ENCODE data around the gene MCTS1. TPM values are rescaled to one million over a fixed set of nuclear protein-coding genes. Genes with fewer than 3 reads are reported as not detected.

The MCTS1 gene
- total and polyA plus RNA-seq, 11 donors, result 17.6 to 47.3 (median 40.8) TPM

DNA sequence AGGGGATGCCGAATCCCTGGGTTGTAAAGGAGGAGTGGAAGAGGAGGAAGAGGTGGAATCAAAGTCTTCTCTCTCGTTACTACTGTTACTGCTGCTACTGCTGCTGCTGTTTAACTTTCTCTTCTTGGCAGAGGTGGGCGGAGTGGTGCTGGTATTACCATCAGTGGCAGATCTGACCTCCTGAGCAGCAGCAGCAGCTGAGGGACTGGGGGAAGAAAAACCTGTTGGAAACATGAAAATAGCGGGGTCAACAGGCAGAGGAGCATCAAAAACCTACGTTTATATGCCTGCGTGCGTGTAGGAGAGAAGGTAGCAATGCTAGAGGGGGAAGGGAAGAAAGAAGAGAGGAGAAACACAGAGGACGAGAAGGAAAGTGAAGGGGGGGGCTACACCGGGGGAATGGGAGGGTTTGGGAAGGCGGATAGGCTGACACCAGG is 43.5 kb upstream of the MCTS1 start:
- Histone ChIP-seq H3K4me3 (peak overlapping the region; percentile 42 to 94 (median 68)), H3K27me3 (no peaks in the 10 kb centered on the region), H3K9me3 (no peaks in the 10 kb centered on the region), H3K27ac (peak overlapping the region; percentile 94 to 100 (median 97)), H3K36me3 (peaks cover 0 to 25% (median 5%) of the 10 kb centered on the region in 9 donors), H3K4me1 (peaks cover 0 to 34% (median 11%) of the 10 kb centered on the region in 12 donors)
- TF ChIP-seq, protein P1, sequence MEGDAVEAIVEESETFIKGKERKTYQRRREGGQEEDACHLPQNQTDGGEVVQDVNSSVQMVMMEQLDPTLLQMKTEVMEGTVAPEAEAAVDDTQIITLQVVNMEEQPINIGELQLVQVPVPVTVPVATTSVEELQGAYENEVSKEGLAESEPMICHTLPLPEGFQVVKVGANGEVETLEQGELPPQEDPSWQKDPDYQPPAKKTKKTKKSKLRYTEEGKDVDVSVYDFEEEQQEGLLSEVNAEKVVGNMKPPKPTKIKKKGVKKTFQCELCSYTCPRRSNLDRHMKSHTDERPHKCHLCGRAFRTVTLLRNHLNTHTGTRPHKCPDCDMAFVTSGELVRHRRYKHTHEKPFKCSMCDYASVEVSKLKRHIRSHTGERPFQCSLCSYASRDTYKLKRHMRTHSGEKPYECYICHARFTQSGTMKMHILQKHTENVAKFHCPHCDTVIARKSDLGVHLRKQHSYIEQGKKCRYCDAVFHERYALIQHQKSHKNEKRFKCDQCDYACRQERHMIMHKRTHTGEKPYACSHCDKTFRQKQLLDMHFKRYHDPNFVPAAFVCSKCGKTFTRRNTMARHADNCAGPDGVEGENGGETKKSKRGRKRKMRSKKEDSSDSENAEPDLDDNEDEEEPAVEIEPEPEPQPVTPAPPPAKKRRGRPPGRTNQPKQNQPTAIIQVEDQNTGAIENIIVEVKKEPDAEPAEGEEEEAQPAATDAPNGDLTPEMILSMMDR (IDR thresholded peaks at IDR 0.05), result no peak
- no peak for TF ChIP-seq POLR2A (IDR thresholded peaks at IDR 0.05)
- WGBS, 4 donors, result 0 to 30% (median 14%) methylated on average over 9 to 10 of the region's 10 CpGs
- intact Hi-C loops (cut with DNase I), result loop anchor here in 9 of 10 donors (1.0 to 5.0 kb wide), 5 partner anchors 42 to 74 kb away; partner anchors contain the start of genes MCTS1 (in 7 of the 9) and C1GALT1C1 (in 3 of the 9)
- DNase-seq (peak in 2 of 5 donors; percentile 23 to 32), ATAC-seq (peak in 3 of 4 donors; percentile 18 to 64 (median 32))

DNA sequence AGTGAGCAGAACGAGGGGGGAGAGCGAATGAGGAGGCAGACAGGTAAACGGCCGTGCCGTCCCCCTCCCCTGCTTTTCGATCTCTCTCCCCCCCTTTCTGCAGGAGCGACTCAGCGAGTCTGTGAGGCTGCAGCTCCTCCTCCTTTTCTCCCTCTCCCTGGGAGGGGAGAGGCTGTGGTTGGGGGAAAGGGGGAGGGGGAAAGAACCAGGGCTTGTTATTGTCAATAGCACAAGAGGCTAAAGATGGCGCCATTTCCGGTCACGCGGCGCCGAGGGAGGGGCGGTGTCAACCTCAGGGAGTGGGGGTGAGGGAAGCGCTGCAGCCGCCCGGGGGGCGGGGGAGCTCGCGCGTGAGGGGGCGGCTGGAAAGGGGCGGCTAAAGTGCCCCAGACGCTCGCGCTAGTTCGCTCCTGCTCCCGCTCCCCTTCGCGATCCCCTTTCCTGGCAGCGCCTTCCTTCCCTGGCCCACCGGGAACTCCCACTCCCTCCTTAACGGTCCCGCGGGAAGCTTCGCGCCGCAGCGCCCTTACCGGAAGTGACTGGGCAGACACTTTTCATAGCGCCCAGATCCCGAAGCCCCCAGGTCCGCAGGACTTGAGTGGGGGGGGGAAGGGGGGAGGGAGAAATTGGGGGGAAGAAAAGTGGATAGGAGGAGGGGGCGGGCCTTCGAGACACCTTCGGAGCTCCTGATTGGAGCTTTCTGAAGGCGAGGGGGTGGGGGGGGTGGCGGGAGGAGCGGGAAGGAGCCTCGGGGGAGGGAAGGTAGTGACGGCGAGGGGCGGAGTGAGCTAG is 42.9 kb upstream of the MCTS1 start, which contains the start of gene CUL4B:
TSS of gene CUL4B (minus strand) at position 121 of the 792 bp plus-strand sequence. CDS start 324 bp downstream, outside the sequence.
- WGBS, 4 donors, result 1 to 31% (median 16%) methylated on average over 46 to 53 of the region's 54 CpGs
- peak within 1 kb of the TSS; percentile 94 to 100 (median 97) for H3K27ac ChIP-seq
- ATAC-seq, result peak; percentile 94 to 96 (median 96)
- H3K4me1 ChIP-seq, result peaks cover 0 to 32% (median 10%) of the 10 kb centered on the region in 12 donors
- no peaks in the 10 kb centered on the region for H3K27me3 ChIP-seq
- H3K36me3 ChIP-seq, result peaks cover 0 to 19% (median 4%) of the 10 kb centered on the region in 9 donors
- intact Hi-C loops (cut with DNase I), result loop anchor here in 9 of 10 donors (1.0 to 5.0 kb wide), 6 partner anchors 41 to 74 kb away; partner anchors contain the start of genes MCTS1 (in 8 of the 9) and C1GALT1C1 (in 3 of the 9)
- peak; percentile 92 to 94 (median 94) for DNase-seq
- TF ChIP-seq POLR2A (IDR thresholded peaks at IDR 0.05), result peak in 1 of 2 donors; percentile 64
- TF ChIP-seq, protein P1 (IDR thresholded peaks at IDR 0.05), result no peak
- H3K9me3 ChIP-seq, result no peaks in the 10 kb centered on the region
- H3K4me3 ChIP-seq, result peak within 1 kb of the TSS; percentile 42 to 94 (median 68)

DNA sequence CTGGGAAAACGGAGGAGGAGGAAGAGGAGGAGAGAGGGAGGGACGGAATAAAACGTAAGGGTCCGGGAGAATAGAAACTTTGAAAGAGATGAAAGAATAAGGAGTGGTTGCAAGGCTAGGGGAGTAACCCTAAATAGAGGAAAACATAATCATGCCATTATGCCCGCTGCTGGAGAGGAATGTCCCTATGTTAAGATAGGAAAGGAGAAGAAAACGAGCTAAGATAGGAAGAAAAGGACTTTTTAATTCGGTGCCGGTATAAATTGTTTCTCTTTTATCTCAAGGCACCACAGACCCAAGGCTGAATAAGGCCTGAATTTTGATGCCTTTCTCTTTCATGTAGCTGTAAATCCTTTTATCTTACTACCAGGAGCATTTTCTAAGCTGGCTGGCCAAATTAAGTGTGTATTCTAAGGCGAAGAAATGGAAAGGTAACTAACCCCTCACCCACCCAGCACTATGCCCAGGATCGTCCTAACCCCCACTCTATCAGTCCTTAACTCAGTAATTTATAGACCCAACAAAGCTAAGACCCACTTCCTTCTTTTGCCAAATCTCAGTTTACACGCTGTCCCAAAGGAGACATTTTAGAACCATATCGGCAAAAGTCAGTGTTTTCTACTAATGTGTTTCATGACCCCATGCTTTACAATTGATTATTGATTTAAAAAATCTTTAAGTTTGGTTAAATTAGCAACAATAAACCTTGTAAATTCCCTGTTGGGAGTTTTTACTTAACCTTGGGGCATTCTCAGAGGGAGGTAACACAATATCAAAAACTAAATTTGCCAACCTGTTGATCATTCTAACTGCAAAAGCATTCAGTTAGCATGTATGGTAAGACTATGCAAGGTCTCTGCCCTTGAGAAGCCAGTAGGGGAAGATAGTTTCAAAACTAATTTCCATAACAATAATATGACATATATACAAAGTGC is 42.0 kb upstream of the MCTS1 start:
- Histone ChIP-seq H3K4me3 (peak overlapping the region; percentile 15 to 94 (median 68)), H3K4me1 (peaks cover 0 to 28% (median 9%) of the 10 kb centered on the region in 12 donors), H3K27ac (peak overlapping the region; percentile 79 to 100 (median 97)), H3K36me3 (peaks cover 0 to 10% (median 0%) of the 10 kb centered on the region in 9 donors), H3K9me3 (no peaks in the 10 kb centered on the region), H3K27me3 (no peaks in the 10 kb centered on the region)
- no peak for ATAC-seq
- 7 to 32% (median 19%) methylated on average over 12 of the region's 12 CpGs for WGBS, 4 donors
- DNase-seq, result no peak
- intact Hi-C loops (cut with DNase I), result loop anchor here (1.0 to 5.0 kb wide), 6 partner anchors 40 to 75 kb away; partner anchors contain the start of genes MCTS1 (in 8 of the 10) and C1GALT1C1 (in 3 of the 10)
- peak in 1 of 2 donors; percentile 56 for TF ChIP-seq POLR2A (IDR thresholded peaks at IDR 0.05)
- TF ChIP-seq, protein P1 (IDR thresholded peaks at IDR 0.05), result no peak
